Endodermal cell (in vitro differentiated cells): ENCODE measurements around the gene MCTP2. TPM values are rescaled to one million over a fixed set of nuclear protein-coding genes. Genes with fewer than 3 reads are reported as not detected.
"Not testable (repeated sequence)": the region's sequence is repeated elsewhere in the genome, so short reads cannot be mapped to it uniquely, and the experiment has no call there.

Experiments used
- DNase-seq: peaks from one replicate; pipeline ENCODE4 v3.0.0-alpha.2; 2017
- H3K27ac ChIP-seq: 2 replicates; pipeline ENCODE4 v1.5.1; 2013; ENCODE audit warnings: mild to moderate bottlenecking, low read depth, low read length, moderate library complexity
- H3K27me3 ChIP-seq: 2 replicates; pipeline ENCODE4 v1.6.1; 2013; ENCODE audit warnings: mild to moderate bottlenecking, low read length, moderate library complexity; ENCODE audit not compliant: insufficient read depth, control insufficient read depth, poor library complexity, severe bottlenecking
- H3K36me3 ChIP-seq: 2 replicates; pipeline ENCODE4 v1.7.0; 2013; ENCODE audit warnings: mild to moderate bottlenecking, low read length, moderate library complexity; ENCODE audit not compliant: control insufficient read depth, insufficient read depth
- H3K4me1 ChIP-seq: one replicate; pipeline ENCODE4 v1.7.0; 2013; ENCODE audit warnings: low read length; ENCODE audit not compliant: control insufficient read depth, insufficient read depth
- H3K4me3 ChIP-seq: 2 replicates; pipeline ENCODE4 v1.5.1; 2013; ENCODE audit warnings: mild to moderate bottlenecking, low read length, moderate library complexity
- H3K9ac ChIP-seq: 2 replicates; pipeline ENCODE4 v1.6.1; 2013; ENCODE audit warnings: mild to moderate bottlenecking, low read length, moderate library complexity; ENCODE audit not compliant: poor library complexity, severe bottlenecking; ENCODE audit errors: extremely low read depth
- H3K9me3 ChIP-seq: 2 replicates; pipeline ENCODE4 v1.6.1; 2013; ENCODE audit warnings: mild to moderate bottlenecking, low read length, moderate library complexity; ENCODE audit not compliant: control insufficient read depth
- H3K27ac Mint-ChIP-seq: 2 replicates; pipeline ENCODE4 v1.8.0; 2020; ENCODE audit warnings: mixed read lengths
- H3K27me3 Mint-ChIP-seq: 2 replicates; pipeline ENCODE4 v1.8.0; 2021; ENCODE audit warnings: mild to moderate bottlenecking, mixed read lengths; ENCODE audit not compliant: insufficient read depth
- H3K36me3 Mint-ChIP-seq: 2 replicates; pipeline ENCODE4 v1.8.0; 2020; ENCODE audit warnings: low read depth, mixed read lengths
- H3K4me1 Mint-ChIP-seq: 2 replicates; pipeline ENCODE4 v1.8.0; 2020; ENCODE audit warnings: mixed read lengths
- H3K4me3 Mint-ChIP-seq: 2 replicates; pipeline ENCODE4 v1.8.0; 2020; ENCODE audit warnings: mild to moderate bottlenecking, moderate library complexity, mixed read lengths
- H3K9me3 Mint-ChIP-seq: 2 replicates; pipeline ENCODE4 v1.8.0; 2020; ENCODE audit warnings: mild to moderate bottlenecking, mixed read lengths
- WGBS, 2 experiments: methylation state at CpG; one replicate each; pipeline versions ENCODE4 v1.1.5 to v1.1.7; 2013; ENCODE audit warnings: missing lambda C conversion rate in 2 of 2, mixed read lengths in 1 of 2; ENCODE audit not compliant: insufficient coverage in 1 of 2, insufficient read length in 1 of 2; 5-methylcytosine and 5-hydroxymethylcytosine counted together
- total RNA-seq, 2 donors: library from RNA; stranded (reverse); fragmentation: NEBNext Ultra II Directional in 1 of 2; extraction: Animal tissue kit (Norgen Biotek cat#: 25700) in 1 of 2; gene quantifications; 2 replicates in 1 of 2; 3 replicates in 1 of 2; pipeline ENCODE4 v1.2.1, GENCODE V29; 2021
- TF ChIP-seq, protein P1 (sequence below): fragments of 200-600 bp; sonication (generic); conservative IDR thresholded peaks from 2 replicates; pipeline ENCODE4 v1.5.0; 2021; ENCODE audit warnings: antibody characterized with exemption, mild to moderate bottlenecking

The MCTP2 gene
- total RNA-seq, 2 donors from 2014 or later = 9.2 to 12.1 TPM

DNA sequence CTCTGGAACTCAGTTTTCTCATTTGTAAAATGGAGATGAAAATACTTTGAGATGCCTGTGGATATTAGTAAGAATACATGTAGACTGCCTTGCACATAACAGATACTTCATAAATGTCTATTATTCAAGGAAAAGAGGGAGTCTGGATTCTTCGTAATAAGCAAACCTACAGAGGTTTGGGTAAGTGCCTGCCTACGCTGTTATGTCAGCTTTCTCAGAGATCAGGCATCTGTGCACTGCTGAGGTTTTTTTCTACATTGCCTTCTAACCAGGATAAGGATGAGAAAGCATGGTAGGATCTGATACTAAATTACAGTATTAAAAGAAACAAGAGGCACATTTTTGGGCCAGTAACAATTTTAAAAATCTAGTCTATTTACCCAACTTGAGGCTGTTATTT lies 10.9 kb downstream of the MCTP2 start:
- Mint-ChIP-seq H3K27ac (no peak overlapping the region), H3K9me3 (no peaks in the 10 kb centered on the region), H3K4me1 (peaks cover 24% of the 10 kb centered on the region), H3K36me3 (no peaks in the 10 kb centered on the region), H3K27me3 (no peaks in the 10 kb centered on the region), H3K4me3 (no peak overlapping the region)
- WGBS, 2 experiments = 96% methylated on average over 2 of the region's 2 CpGs; no CpG with 5 or more reads in 1 of the 2 experiments
- Histone ChIP-seq H3K9ac (no peak overlapping the region), H3K4me1 (peaks cover 10% of the 10 kb centered on the region), H3K27ac (no peak overlapping the region), H3K27me3 (peaks cover 8% of the 10 kb centered on the region), H3K36me3 (no peaks in the 10 kb centered on the region), H3K9me3 (peaks cover 4% of the 10 kb centered on the region), H3K4me3 (no peak overlapping the region)
- TF ChIP-seq, protein P1, sequence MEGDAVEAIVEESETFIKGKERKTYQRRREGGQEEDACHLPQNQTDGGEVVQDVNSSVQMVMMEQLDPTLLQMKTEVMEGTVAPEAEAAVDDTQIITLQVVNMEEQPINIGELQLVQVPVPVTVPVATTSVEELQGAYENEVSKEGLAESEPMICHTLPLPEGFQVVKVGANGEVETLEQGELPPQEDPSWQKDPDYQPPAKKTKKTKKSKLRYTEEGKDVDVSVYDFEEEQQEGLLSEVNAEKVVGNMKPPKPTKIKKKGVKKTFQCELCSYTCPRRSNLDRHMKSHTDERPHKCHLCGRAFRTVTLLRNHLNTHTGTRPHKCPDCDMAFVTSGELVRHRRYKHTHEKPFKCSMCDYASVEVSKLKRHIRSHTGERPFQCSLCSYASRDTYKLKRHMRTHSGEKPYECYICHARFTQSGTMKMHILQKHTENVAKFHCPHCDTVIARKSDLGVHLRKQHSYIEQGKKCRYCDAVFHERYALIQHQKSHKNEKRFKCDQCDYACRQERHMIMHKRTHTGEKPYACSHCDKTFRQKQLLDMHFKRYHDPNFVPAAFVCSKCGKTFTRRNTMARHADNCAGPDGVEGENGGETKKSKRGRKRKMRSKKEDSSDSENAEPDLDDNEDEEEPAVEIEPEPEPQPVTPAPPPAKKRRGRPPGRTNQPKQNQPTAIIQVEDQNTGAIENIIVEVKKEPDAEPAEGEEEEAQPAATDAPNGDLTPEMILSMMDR = no peak
- DNase-seq = no peak

DNA sequence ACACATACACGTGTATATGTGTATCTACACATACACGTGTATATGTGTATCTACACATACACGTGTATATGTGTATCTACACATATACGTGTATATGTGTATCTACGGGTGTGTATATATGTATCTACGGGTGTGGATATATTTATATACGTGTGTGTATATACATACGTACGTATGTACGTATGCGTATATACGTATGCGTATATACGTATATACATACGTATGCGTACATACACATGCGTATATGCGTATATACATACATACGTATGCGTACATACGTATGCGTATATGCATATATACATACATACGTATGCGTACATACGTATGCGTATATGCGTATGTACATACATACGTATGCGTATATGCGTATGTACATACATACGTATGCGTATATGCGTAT lies 11.6 kb downstream of the MCTP2 start:
- not testable (repeated sequence) for H3K9ac ChIP-seq, H3K9me3 Mint-ChIP-seq, H3K4me3 Mint-ChIP-seq, H3K4me1 ChIP-seq, H3K9me3 ChIP-seq, H3K4me3 ChIP-seq, H3K36me3 ChIP-seq, H3K27me3 ChIP-seq, H3K27me3 Mint-ChIP-seq, H3K36me3 Mint-ChIP-seq, DNase-seq, H3K27ac Mint-ChIP-seq, H3K27ac ChIP-seq
- WGBS, 2 experiments = 96 to 97% methylated on average over 21 to 27 of the region's 33 CpGs
- peaks cover 20% of the 10 kb centered on the region for H3K4me1 Mint-ChIP-seq

DNA sequence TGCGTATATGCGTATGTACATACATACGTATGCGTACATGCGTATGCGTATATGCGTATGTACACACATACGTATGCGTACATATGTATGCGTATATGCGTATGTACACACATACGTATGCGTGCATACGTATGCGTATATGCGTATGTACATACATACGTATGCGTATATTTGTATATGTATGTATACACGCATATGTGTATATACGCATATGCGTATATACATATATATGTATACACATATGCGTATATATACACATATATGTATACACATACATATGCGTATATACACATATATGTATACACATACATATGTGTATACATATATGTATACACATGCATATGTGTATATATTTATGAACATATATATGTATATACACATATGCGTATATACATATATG lies 12.1 kb downstream of the MCTP2 start:
- Histone ChIP-seq H3K9me3 (peaks cover 4% of the 10 kb centered on the region), H3K36me3 (no peaks in the 10 kb centered on the region), H3K4me1 (peaks cover 6% of the 10 kb centered on the region), H3K4me3 (no peak overlapping the region), H3K9ac (no peak overlapping the region), H3K27me3 (peaks cover 8% of the 10 kb centered on the region), H3K27ac (no peak overlapping the region)
- TF ChIP-seq, protein P1 = no peak
- H3K27me3 Mint-ChIP-seq = no peaks in the 10 kb centered on the region
- H3K27ac Mint-ChIP-seq = no peak overlapping the region
- DNase-seq = no peak
- WGBS, 2 experiments = 96 to 97% methylated on average over 9 to 18 of the region's 24 CpGs
- no peaks in the 10 kb centered on the region for H3K36me3 Mint-ChIP-seq
- no peak overlapping the region for H3K4me3 Mint-ChIP-seq
- no peaks in the 10 kb centered on the region for H3K9me3 Mint-ChIP-seq
- peaks cover 21% of the 10 kb centered on the region for H3K4me1 Mint-ChIP-seq

DNA sequence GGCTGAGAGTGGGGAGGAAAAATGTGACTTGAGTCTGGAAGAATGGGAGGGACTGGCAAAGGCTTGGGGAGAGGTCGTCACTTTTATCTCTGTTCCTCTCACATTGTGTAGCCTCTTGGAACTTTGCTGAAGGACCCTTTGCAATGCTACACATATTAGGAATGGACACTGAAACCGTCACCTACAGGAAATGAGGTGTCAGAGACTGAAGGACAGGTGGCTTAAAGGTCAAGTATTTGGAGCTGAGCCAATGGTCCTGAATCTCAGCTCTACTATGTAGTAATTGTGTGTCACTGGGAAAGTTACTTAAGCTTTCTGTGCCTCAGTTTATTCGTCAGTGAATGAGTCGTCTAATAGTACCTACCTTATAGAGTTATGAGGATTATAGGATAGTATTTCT lies 14.7 kb downstream of the MCTP2 start:
- no peaks in the 10 kb centered on the region for H3K36me3 ChIP-seq
- H3K9ac ChIP-seq = no peak overlapping the region
- no peaks in the 10 kb centered on the region for H3K9me3 Mint-ChIP-seq
- H3K4me3 ChIP-seq = no peak overlapping the region
- 89 to 100% methylated on average over 2 to 4 of the region's 4 CpGs for WGBS, 2 experiments
- no peaks in the 10 kb centered on the region for H3K4me1 ChIP-seq
- H3K36me3 Mint-ChIP-seq = no peaks in the 10 kb centered on the region
- H3K27me3 Mint-ChIP-seq = peaks cover 3% of the 10 kb centered on the region
- H3K27ac ChIP-seq = no peak overlapping the region
- no peak overlapping the region for H3K4me3 Mint-ChIP-seq
- H3K9me3 ChIP-seq = peaks cover 4% of the 10 kb centered on the region
- no peak for DNase-seq
- TF ChIP-seq, protein P1 = no peak
- peaks cover 7% of the 10 kb centered on the region for H3K4me1 Mint-ChIP-seq
- H3K27me3 ChIP-seq = peaks cover 8% of the 10 kb centered on the region
- H3K27ac Mint-ChIP-seq = no peak overlapping the region
